NOMO-1 (cell line): ENCODE measurements around the gene PARD3B.

Experiments used
- DNase-seq, 2 experiments: peaks; one replicate each; lab custom pipeline; 2025; ENCODE audit not compliant: unreplicated experiment in 2 of 2; lab: John Stamatoyannopoulos, UW

PARD3B gene

GRCh38 chr2:204744506-204744905 is 199.2 kb downstream of the PARD3B start:
- no peak for DNase-seq

GRCh38 chr2:204748286-204748685 is 203.0 kb downstream of the PARD3B start:
- no peak for DNase-seq

GRCh38 chr2:204749319-204749718 is 204.0 kb downstream of the PARD3B start:
- no peak for DNase-seq

GRCh38 chr2:204750389-204750788 is 205.1 kb downstream of the PARD3B start:
- no peak for DNase-seq

- no peak for DNase-seq
Measured at GRCh38 chr2:204751472-204751871, 206.2 kb downstream of the PARD3B start.

GRCh38 chr2:204753841-204754240 is 208.6 kb downstream of the PARD3B start:
- no peak for DNase-seq

- DNase-seq: no peak
Measured at GRCh38 chr2:204754898-204755297, 209.6 kb downstream of the PARD3B start.

GRCh38 chr2:204763974-204764703 is 218.9 kb downstream of the PARD3B start:
- DNase-seq: no peak

- DNase-seq: no peak
Measured at GRCh38 chr2:204770735-204771134, 225.5 kb downstream of the PARD3B start.

- no peak for DNase-seq
Measured at GRCh38 chr2:204771721-204772120, 226.4 kb downstream of the PARD3B start.

DNA sequence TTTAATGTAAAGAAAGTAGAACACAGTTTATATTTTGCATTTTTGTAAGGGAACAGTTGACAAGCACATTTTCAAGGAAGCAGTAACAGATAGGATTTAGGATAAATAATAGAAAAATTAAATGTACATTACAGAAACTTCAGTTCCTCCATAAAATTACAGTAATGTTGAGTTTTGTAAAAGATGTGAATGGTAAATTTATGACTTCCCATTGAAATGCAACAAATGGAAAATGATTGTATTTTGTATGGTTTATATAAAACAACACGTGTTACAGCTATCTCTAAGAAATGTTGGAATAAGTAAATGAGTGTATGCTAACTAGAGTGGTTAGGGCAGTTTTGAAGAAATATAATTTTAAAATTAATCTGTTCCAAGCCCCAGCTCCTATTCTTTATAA is 227.3 kb downstream of the PARD3B start:
- DNase-seq: no peak

GRCh38 chr2:204775766-204776165 is 230.5 kb downstream of the PARD3B start:
- DNase-seq: no peak

GRCh38 chr2:204776781-204777559 is 231.7 kb downstream of the PARD3B start:
- DNase-seq: no peak

GRCh38 chr2:204779771-204780170 is 234.5 kb downstream of the PARD3B start:
- no peak for DNase-seq

DNA sequence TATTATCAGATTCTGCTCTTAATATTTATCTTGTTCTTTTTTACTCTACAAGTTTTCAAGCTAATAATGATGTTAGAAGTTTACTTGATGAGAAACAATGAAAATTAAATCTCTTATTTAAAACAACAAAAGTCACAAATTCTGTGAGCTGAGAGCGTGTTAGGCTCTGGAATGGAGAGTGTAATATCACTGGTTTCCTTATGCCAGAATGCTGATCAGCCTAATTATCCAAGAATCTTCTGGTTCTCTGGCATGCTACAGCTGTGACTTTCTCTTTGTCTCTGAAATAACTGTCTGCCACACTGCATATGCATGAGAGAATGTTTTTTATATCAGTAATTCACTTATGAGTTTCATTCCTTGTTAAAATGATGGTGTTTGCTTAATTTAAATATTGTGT is 236.7 kb downstream of the PARD3B start:
- DNase-seq: no peak

DNA sequence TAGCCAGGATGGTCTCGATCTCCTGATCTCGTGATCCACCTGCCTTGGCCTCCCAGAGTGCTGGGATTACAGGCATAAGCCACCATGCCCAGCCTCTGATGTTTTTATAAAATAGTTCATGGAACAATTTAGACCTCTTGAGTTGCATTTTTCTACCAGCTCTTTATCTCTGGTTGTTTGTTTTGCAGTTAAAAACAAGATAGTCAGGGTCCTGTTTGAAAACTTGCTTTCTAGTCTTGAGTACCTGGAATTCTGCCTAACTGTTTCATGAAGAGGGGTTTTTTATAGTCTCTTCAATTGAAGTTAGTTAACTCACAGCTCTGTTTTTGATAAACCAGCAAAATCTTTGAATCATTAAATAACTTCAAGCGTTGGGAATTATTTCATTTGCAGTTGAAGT is 244.8 kb downstream of the PARD3B start:
- no peak for DNase-seq

- DNase-seq: no peak
Measured at GRCh38 chr2:204791230-204791629, 246.0 kb downstream of the PARD3B start.

DNA sequence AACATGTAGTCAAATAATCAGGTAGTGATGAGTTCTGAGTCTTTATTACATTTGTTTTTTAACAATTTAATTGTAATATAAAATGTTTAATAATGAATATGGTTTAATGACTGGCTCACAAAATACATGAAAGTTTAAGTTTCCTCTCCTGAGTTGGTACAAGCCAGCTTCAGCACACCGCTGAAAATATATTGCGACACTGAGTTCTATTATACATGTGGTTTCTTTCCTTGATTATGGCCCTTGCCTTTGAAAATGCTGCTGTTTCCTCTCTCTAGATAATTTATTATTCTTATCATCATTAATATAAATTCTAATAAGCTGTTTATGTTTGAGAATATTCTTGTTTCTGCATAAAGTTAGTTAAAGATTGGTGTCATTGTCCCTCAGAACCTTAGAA is 249.3 kb downstream of the PARD3B start:
- no peak for DNase-seq

DNA sequence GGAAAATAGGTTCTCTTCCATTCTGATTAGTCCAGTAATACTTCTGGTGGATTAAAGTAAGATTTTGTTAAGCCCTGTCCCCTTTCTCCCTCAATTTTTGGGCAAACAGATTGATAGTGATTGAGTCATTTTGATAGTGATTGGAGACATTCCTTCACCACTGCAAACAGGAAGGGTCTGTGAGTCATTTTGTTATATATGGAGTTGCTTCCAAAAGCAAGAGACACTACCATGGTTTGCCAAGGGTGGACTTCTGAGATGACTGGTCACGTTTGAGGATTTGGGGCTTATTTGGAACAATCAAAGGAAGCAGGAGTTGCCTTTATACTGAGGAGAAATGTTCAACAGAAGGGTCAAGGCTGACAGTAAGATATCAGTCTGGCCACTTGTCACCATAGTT is 249.9 kb downstream of the PARD3B start:
- DNase-seq: no peak

GRCh38 chr2:204796581-204796980 is 251.3 kb downstream of the PARD3B start:
- DNase-seq: no peak

GRCh38 chr2:204799791-204800190 is 254.5 kb downstream of the PARD3B start:
- no peak for DNase-seq

GRCh38 chr2:204808494-204808893 is 263.2 kb downstream of the PARD3B start:
- DNase-seq: no peak
